Vagina (tissue), 2 donors: ENCODE measurements around the gene ANO10.

ENCODE experiments used
- CTCF ChIP-seq, 3 experiments: fragments of 450-650 bp in 2 of 3; fragments of 200-600 bp in 1 of 3; sonication (generic) in 1 of 3; IDR thresholded peaks; one replicate each; pipeline ENCODE4 v1.5.1; 2017 to 2019; ENCODE audit warnings: antibody characterized with exemption in 3 of 3, mild to moderate bottlenecking in 2 of 3, moderate library complexity in 2 of 3
- POLR2A ChIP-seq, 2 donors: fragments of 450-650 bp; IDR thresholded peaks; one replicate each; pipeline ENCODE4 v1.6.1; 2017; ENCODE audit warnings: antibody characterized with exemption in 2 of 2, mild to moderate bottlenecking in 2 of 2, moderate library complexity in 2 of 2
- POLR2AphosphoS5 ChIP-seq, 2 donors: sonication (generic); formaldehyde crosslinking; IDR thresholded peaks; one replicate each; pipeline ENCODE4 v1.9.0; 2017; ENCODE audit warnings: antibody characterized with exemption in 2 of 2, mild to moderate bottlenecking in 2 of 2, low read depth in 1 of 2; ENCODE audit not compliant: insufficient read depth in 1 of 2

DNA sequence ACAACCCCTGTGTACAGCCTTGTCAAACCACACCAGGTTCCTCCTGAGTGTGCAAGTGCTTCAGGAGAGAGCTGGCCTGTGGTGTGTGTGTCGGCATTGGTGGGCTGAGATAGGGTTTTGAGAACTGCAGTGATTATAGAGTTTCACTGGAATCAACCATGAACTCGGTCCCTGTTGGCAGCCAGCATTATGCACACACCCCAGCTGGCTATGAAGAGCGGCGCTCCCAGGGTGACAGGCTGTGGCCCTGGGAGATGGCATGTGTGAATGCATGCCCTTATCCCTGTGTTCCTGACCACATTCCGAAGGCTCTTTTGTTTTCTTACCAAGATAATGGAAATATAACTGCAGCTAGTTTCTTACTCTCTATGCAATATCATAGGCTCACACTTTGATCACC lies 233.6 kb downstream of the ANO10 start:
- TF ChIP-seq CTCF (IDR thresholded peaks at IDR 0.05) (no peak), POLR2A (IDR thresholded peaks at IDR 0.05) (no peak), POLR2AphosphoS5 (IDR thresholded peaks at IDR 0.05; ENCODE audit: insufficient read depth in 1 of 2, low read depth in 1 of 2) (no peak)
